H9 (cell line): ENCODE measurements around the gene ODAD4. TPM values are rescaled to one million over a fixed set of nuclear protein-coding genes. Genes with fewer than 3 reads are reported as not detected.
A peak's percentile ranks its signal among the peaks of the same experiment; 100 is the strongest.

Experiments used
- DNase-seq: peaks from one replicate; pipeline ENCODE4 v3.0.0-alpha.2; 2017
- H2AFZ ChIP-seq: one replicate; pipeline ENCODE4 v1.6.1; 2013; ENCODE audit warnings: mild to moderate bottlenecking, low read length, control low read depth, moderate library complexity
- H2AK5ac ChIP-seq: 2 replicates; pipeline ENCODE4 v1.6.1; 2013; ENCODE audit warnings: low read length, control low read depth, mixed read lengths; ENCODE audit not compliant: insufficient read length
- H2BK120ac ChIP-seq: one replicate; pipeline ENCODE4 v1.6.1; 2013; ENCODE audit warnings: low read depth, mild to moderate bottlenecking, low read length, control low read depth, inconsistent platforms; ENCODE audit not compliant: poor library complexity, severe bottlenecking
- H2BK12ac ChIP-seq: 2 replicates; pipeline ENCODE4 v1.6.1; 2013; ENCODE audit warnings: low read length, control low read depth, mixed read lengths, low read depth; ENCODE audit not compliant: insufficient read length
- H2BK15ac ChIP-seq: 2 replicates; pipeline ENCODE4 v1.6.1; 2013; ENCODE audit warnings: low read depth, low read length, control low read depth
- H2BK20ac ChIP-seq: one replicate; pipeline ENCODE4 v1.6.1; 2013; ENCODE audit warnings: low read depth, mild to moderate bottlenecking, low read length, control low read depth, inconsistent platforms; ENCODE audit not compliant: poor library complexity, severe bottlenecking
- H2BK5ac ChIP-seq: 2 replicates; pipeline ENCODE4 v1.6.1; 2013; ENCODE audit warnings: low read length, control low read depth, mixed read lengths; ENCODE audit not compliant: insufficient read length
- H3K14ac ChIP-seq: 2 replicates; pipeline ENCODE4 v1.6.1; 2013; ENCODE audit warnings: low read length, control low read depth; ENCODE audit not compliant: insufficient read depth
- H3K18ac ChIP-seq: 2 replicates; pipeline ENCODE4 v1.6.1; 2013; ENCODE audit warnings: low read depth, mild to moderate bottlenecking, mixed read lengths, low read length, control low read depth; ENCODE audit not compliant: insufficient read length
- H3K23ac ChIP-seq: 2 replicates; pipeline ENCODE4 v1.6.1; 2013; ENCODE audit warnings: low read length, control low read depth, mixed read lengths, low read depth; ENCODE audit not compliant: insufficient read length
- H3K23me2 ChIP-seq: 2 replicates; pipeline ENCODE4 v1.6.1; 2013; ENCODE audit warnings: low read depth, mild to moderate bottlenecking, mixed read lengths, low read length, control low read depth; ENCODE audit not compliant: insufficient read length, poor library complexity, severe bottlenecking
- H3K27ac ChIP-seq: 2 replicates; pipeline ENCODE4 v1.5.1; 2013; ENCODE audit warnings: low read length, control low read depth, mixed read lengths, low read depth; ENCODE audit not compliant: insufficient read length
- H3K27me3 ChIP-seq: 2 replicates; pipeline ENCODE4 v1.6.1; 2013; ENCODE audit warnings: low read length, control low read depth, inconsistent platforms; ENCODE audit not compliant: insufficient read depth
- H3K4ac ChIP-seq: 2 replicates; pipeline ENCODE4 v1.6.1; 2013; ENCODE audit warnings: low read depth, mild to moderate bottlenecking, control low read depth, inconsistent platforms, low read length, moderate library complexity
- H3K4me1 ChIP-seq: 2 replicates; pipeline ENCODE4 v1.6.1; 2013; ENCODE audit warnings: low read length, control low read depth, inconsistent platforms; ENCODE audit not compliant: insufficient read depth
- H3K4me2 ChIP-seq: 2 replicates; pipeline ENCODE4 v1.6.1; 2013; ENCODE audit warnings: low read length, control low read depth, mixed read lengths; ENCODE audit not compliant: insufficient read length, insufficient read depth
- H3K56ac ChIP-seq: 2 replicates; pipeline ENCODE4 v1.6.1; 2013; ENCODE audit warnings: low read depth, mild to moderate bottlenecking, mixed read lengths, low read length, control low read depth; ENCODE audit not compliant: insufficient read length
- H3K79me1 ChIP-seq: 2 replicates; pipeline ENCODE4 v1.6.1; 2013; ENCODE audit warnings: low read depth, mild to moderate bottlenecking, moderate library complexity, low read length, control low read depth, inconsistent platforms; ENCODE audit not compliant: insufficient read depth, poor library complexity, severe bottlenecking
- H3K79me2 ChIP-seq: 2 replicates; pipeline ENCODE4 v1.6.1; 2013; ENCODE audit warnings: low read length, control low read depth, inconsistent platforms; ENCODE audit not compliant: insufficient read depth
- H3K9ac ChIP-seq: 2 replicates; pipeline ENCODE4 v1.6.1; 2013; ENCODE audit warnings: low read length, control low read depth, mixed read lengths; ENCODE audit not compliant: insufficient read length; ENCODE audit errors: extremely low read depth
- H3K9me3 ChIP-seq: one replicate; pipeline ENCODE4 v1.6.1; 2013; ENCODE audit warnings: low read depth, low read length, inconsistent platforms; ENCODE audit not compliant: control insufficient read depth
- H3T11ph ChIP-seq: one replicate; pipeline ENCODE4 v1.6.1; 2013; ENCODE audit warnings: mild to moderate bottlenecking, low read length, control low read depth, inconsistent platforms
- H4K20me1 ChIP-seq: one replicate; pipeline ENCODE4 v1.6.1; 2013; ENCODE audit not compliant: control insufficient read depth, insufficient read length, insufficient read depth
- H4K5ac ChIP-seq: 2 replicates; pipeline ENCODE4 v1.6.1; 2013; ENCODE audit warnings: low read depth, mild to moderate bottlenecking, mixed read lengths, low read length, control low read depth; ENCODE audit not compliant: insufficient read length
- H4K8ac ChIP-seq: replicated peaks from 2 replicates; pipeline ENCODE4 v1.6.1; 2013; ENCODE audit warnings: low read length, control low read depth, mixed read lengths, low read depth; ENCODE audit not compliant: insufficient read length
- H4K91ac ChIP-seq: 2 replicates; pipeline ENCODE4 v1.6.1; 2013; ENCODE audit warnings: low read depth, mild to moderate bottlenecking, moderate library complexity, mixed read lengths, low read length, control low read depth; ENCODE audit not compliant: insufficient read length
- H3K27ac Mint-ChIP-seq, 3 experiments: 2 replicates in 2 of 3; 3 replicates in 1 of 3; pipeline ENCODE4 v1.8.0; 2020 to 2021; ENCODE audit warnings: mixed read lengths in 3 of 3, mild to moderate bottlenecking in 1 of 3, moderate library complexity in 1 of 3
- H3K27me3 Mint-ChIP-seq: 2 replicates; pipeline ENCODE4 v1.8.0; 2021; ENCODE audit warnings: low read depth, mild to moderate bottlenecking, moderate library complexity, mixed read lengths
- H3K36me3 Mint-ChIP-seq, 3 experiments: 2 replicates in 2 of 3; 3 replicates in 1 of 3; pipeline ENCODE4 v1.8.0; 2020 to 2021; ENCODE audit warnings: low read depth in 3 of 3, mixed read lengths in 3 of 3; ENCODE audit not compliant: insufficient read depth in 1 of 3
- H3K4me1 Mint-ChIP-seq, 2 experiments: 2 replicates each; pipeline ENCODE4 v1.8.0; 2020; ENCODE audit warnings: mixed read lengths in 2 of 2
- H3K4me3 Mint-ChIP-seq, 2 experiments: 2 replicates in 1 of 2; 3 replicates in 1 of 2; pipeline ENCODE4 v1.8.0; 2020 to 2021; ENCODE audit warnings: mild to moderate bottlenecking in 2 of 2, mixed read lengths in 2 of 2, moderate library complexity in 1 of 2
- H3K9me3 Mint-ChIP-seq, 2 experiments: 2 replicates in 1 of 2; 3 replicates in 1 of 2; pipeline ENCODE4 v1.8.0; 2020; ENCODE audit warnings: mild to moderate bottlenecking in 2 of 2, mixed read lengths in 2 of 2, moderate library complexity in 1 of 2
- CTCF ChIP-seq: fragments of 200-600 bp; sonication (generic); conservative IDR thresholded peaks from 3 replicates; pipeline ENCODE4 v1.8.0; 2021; ENCODE audit warnings: antibody characterized with exemption, mild to moderate bottlenecking
- WGBS: extraction: QIAGEN DNeasy Blood & Tissue Kit; methylation state at CpG from one replicate; pipeline ENCODE4 v1.1.7; 2013; ENCODE audit warnings: missing lambda C conversion rate, low lambda C conversion rate, mixed read lengths; ENCODE audit not compliant: insufficient read length; ENCODE audit errors: extremely low coverage; 5-methylcytosine and 5-hydroxymethylcytosine counted together
- total RNA-seq: library from RNA; stranded (reverse); gene quantifications from 2 replicates; pipeline ENCODE4 v1.2.1, GENCODE V29; 2021

Gene ODAD4
- total RNA-seq, 1 experiment from 2014 or later, result 2.1 TPM

DNA sequence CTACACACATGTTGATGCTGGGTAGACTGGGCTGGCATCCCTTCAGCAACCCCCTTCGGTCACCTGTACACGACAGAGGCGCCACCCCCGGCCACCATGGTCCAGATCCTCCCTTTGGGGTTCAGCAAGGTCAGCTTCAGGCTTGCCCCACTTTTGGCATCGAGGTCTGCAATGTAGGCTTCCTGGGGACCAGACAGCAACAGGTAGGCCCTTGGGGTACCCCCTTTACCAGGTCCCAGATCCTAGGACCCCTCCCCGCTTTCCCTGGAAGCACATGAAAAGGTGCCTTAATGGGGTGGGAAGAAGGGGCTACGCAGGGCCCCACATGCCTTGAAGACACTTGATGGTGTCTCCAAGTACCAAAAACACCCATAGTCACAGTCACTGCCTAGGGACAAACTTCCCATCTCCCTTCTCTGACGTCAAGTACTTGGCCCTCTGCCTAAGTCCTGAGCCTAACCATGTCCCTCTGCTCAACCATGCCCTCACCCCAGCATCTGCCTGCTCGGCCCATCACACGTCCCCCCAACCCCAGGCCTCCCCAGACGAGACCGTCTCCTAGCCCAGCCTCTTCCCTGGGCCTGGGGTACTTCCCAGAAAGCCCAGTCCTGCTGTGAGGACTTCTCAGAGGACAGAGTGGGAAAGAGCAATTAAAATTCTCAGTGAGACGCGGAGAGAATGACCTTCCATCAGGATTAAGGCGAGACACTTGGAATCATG lies 23.8 kb upstream of the ODAD4 start:
- Mint-ChIP-seq H3K36me3 (peaks cover 72 to 98% (median 94%) of the 10 kb centered on the region in 3 experiments; a peak in 6 of 7 replicates), H3K4me3 (no peak overlapping the region), H3K27ac (peak overlapping the region in 1 of 3 experiments; percentile 34; a peak in 4 of 7 replicates), H3K4me1 (no peaks in the 10 kb centered on the region), H3K9me3 (no peaks in the 10 kb centered on the region), H3K27me3 (no peaks in the 10 kb centered on the region)
- WGBS, result no CpG with 5 or more reads among the region's 15 CpGs
- Histone ChIP-seq H2AFZ (no peak overlapping the region), H4K5ac (no peak overlapping the region), H2BK20ac (no peak overlapping the region), H3T11ph (no peak overlapping the region), H2BK12ac (no peak overlapping the region), H3K27ac (no peak overlapping the region), H3K79me2 (no peaks in the 10 kb centered on the region), H3K18ac (no peak overlapping the region), H3K9ac (no peak overlapping the region), H4K20me1 (peaks cover 3% of the 10 kb centered on the region), H3K4me1 (no peaks in the 10 kb centered on the region), H3K4me2 (no peak overlapping the region), H3K23ac (no peak overlapping the region), H2AK5ac (no peak overlapping the region), H3K27me3 (no peaks in the 10 kb centered on the region), H3K23me2 (no peaks in the 10 kb centered on the region), H3K79me1 (peaks cover 3% of the 10 kb centered on the region), H4K91ac (no peak overlapping the region), H2BK15ac (no peak overlapping the region), H3K14ac (no peak overlapping the region), H4K8ac (no peak overlapping the region), H2BK5ac (no peak overlapping the region), H3K4ac (no peak overlapping the region), H3K9me3 (no peaks in the 10 kb centered on the region), H3K56ac (no peak overlapping the region), H2BK120ac (no peak overlapping the region)
- no peak for TF ChIP-seq CTCF
- no peak for DNase-seq
